Dermis blood vessel endothelial cell (primary cell): ENCODE data around the gene C13orf46. TPM values are rescaled to one million over a fixed set of nuclear protein-coding genes. Genes with fewer than 3 reads are reported as not detected.

ENCODE experiments used
- DNase-seq: peaks from one replicate; pipeline ENCODE4 v3.0.0; 2010
- total RNA-seq: library from RNA; depleted of rRNA; stranded (reverse); fragments of >200 nt; gene quantifications from 2 replicates; pipeline ENCODE4 v1.2.3, GENCODE V29; 2014

The C13orf46 gene
- total RNA-seq, 1 donor from 2014 or later, result 0.17 TPM

- DNase-seq, result no peak
These were observed 35.6 kb downstream of the C13orf46 start for GRCh38 chr13:113938246-113938645.

GRCh38 chr13:113937527-113938180, 36.2 kb downstream of the C13orf46 start:
- DNase-seq, result peak; percentile 23

- no peak for DNase-seq
These were observed 36.8 kb downstream of the C13orf46 start for GRCh38 chr13:113937073-113937472.

- DNase-seq, result no peak
These were observed 37.5 kb downstream of the C13orf46 start for GRCh38 chr13:113936166-113936965.

GRCh38 chr13:113935001-113935844, 38.7 kb downstream of the C13orf46 start:
- peak; percentile 38 for DNase-seq

GRCh38 chr13:113934576-113934975, 39.3 kb downstream of the C13orf46 start:
- DNase-seq, result no peak

GRCh38 chr13:113933901-113934300, 40.0 kb downstream of the C13orf46 start:
- no peak for DNase-seq

- no peak for DNase-seq
These were observed 41.9 kb downstream of the C13orf46 start for GRCh38 chr13:113931841-113932459.

GRCh38 chr13:113930671-113931637, 42.9 kb downstream of the C13orf46 start:
- no peak for DNase-seq

- no peak for DNase-seq
These were observed 44.0 kb downstream of the C13orf46 start for GRCh38 chr13:113929628-113930615.

- peak; percentile 21 for DNase-seq
These were observed 44.9 kb downstream of the C13orf46 start for GRCh38 chr13:113928685-113929627.

GRCh38 chr13:113927661-113928581, 46.0 kb downstream of the C13orf46 start:
- no peak for DNase-seq

GRCh38 chr13:113926951-113927660, 46.8 kb downstream of the C13orf46 start:
- DNase-seq, result no peak

GRCh38 chr13:113926301-113926761, 47.5 kb downstream of the C13orf46 start:
- DNase-seq, result no peak

GRCh38 chr13:113924184-113924901, 49.5 kb downstream of the C13orf46 start:
- DNase-seq, result no peak

GRCh38 chr13:113923376-113924063, 50.4 kb downstream of the C13orf46 start:
- no peak for DNase-seq
